Sigmoid colon (tissue), 7 donors: ENCODE measurements around the gene OR4K15. TPM values are rescaled to one million over a fixed set of nuclear protein-coding genes. Genes with fewer than 3 reads are reported as not detected.

Experiments
- DNase-seq: peaks from one replicate; pipeline ENCODE4 v3.0.0-alpha.2; 2019
- H3K27ac ChIP-seq, 4 donors: fragments of 200-600 bp; sonication (generic); one replicate each; pipeline ENCODE4 v1.5.1; 2016 to 2019; ENCODE audit warnings: mild to moderate bottlenecking in 1 of 4
- H3K27me3 ChIP-seq, 3 donors: fragments of 200-600 bp; sonication (generic); one replicate each; pipeline ENCODE4 v1.5.1; 2019; ENCODE audit warnings: mild to moderate bottlenecking in 1 of 3
- H3K36me3 ChIP-seq, 4 donors: fragments of 200-600 bp; sonication (generic); one replicate each; pipeline ENCODE4 v1.5.1; 2016 to 2019
- H3K4me1 ChIP-seq, 4 donors: fragments of 200-600 bp; sonication (generic); one replicate each; pipeline ENCODE4 v1.5.1; 2017 to 2019
- H3K4me3 ChIP-seq, 4 donors: fragments of 200-600 bp; sonication (generic); one replicate each; pipeline ENCODE4 v1.5.1; 2017 to 2019; ENCODE audit warnings: mild to moderate bottlenecking in 2 of 4, moderate library complexity in 1 of 4
- H3K9me3 ChIP-seq, 4 donors: fragments of 200-600 bp in 3 of 4; sonication (generic) in 3 of 4; one replicate each; pipeline versions ENCODE4 v1.5.1 to v1.6.1; 2013 to 2019
- EP300 ChIP-seq, 4 donors: sonication (generic); formaldehyde crosslinking; IDR thresholded peaks; one replicate each; pipeline ENCODE4 v1.6.1; 2017; ENCODE audit warnings: antibody characterized with exemption in 4 of 4
- POLR2A ChIP-seq, 2 donors: fragments of 450-650 bp; IDR thresholded peaks; one replicate each; pipeline ENCODE4 v1.6.1; 2016; ENCODE audit warnings: antibody characterized with exemption in 2 of 2, mild to moderate bottlenecking in 2 of 2, moderate library complexity in 2 of 2
- POLR2AphosphoS5 ChIP-seq, 4 donors: sonication (generic); formaldehyde crosslinking; IDR thresholded peaks; one replicate each; pipeline ENCODE4 v1.6.1; 2017; ENCODE audit warnings: antibody characterized with exemption in 4 of 4
- WGBS, 2 donors: extraction: QIAGEN DNeasy Blood & Tissue Kit; methylation state at CpG; one replicate each; pipeline ENCODE4 v1.1.7; 2013; 5-methylcytosine and 5-hydroxymethylcytosine counted together
- intact Hi-C: fragments of 100-400 bp; cut with DNase I; formaldehyde crosslinking; loops from one replicate; pipeline ENCODE4 v1.15.1; 2023
- polyA plus RNA-seq, 3 donors: library from polyadenylated mRNA; stranded (reverse); fragments of 200-250 nt; gene quantifications; one replicate each; pipeline ENCODE4 v1.2.3, GENCODE V29; 2013
- total RNA-seq, 4 donors: library from RNA; depleted of rRNA; stranded (reverse); fragments of >200 nt; gene quantifications; one replicate each; pipeline ENCODE4 v1.1.0, GENCODE V29; 2016
- TF ChIP-seq, protein P1 (sequence below), 4 experiments: fragments of 450-650 bp in 3 of 4; fragments of 200-600 bp in 1 of 4; IDR thresholded peaks; one replicate each; pipeline ENCODE4 v1.5.1; 2016 to 2019; ENCODE audit warnings: antibody characterized with exemption in 4 of 4, mild to moderate bottlenecking in 3 of 4, moderate library complexity in 2 of 4
- donor health status: healthy with polysubstance abuse.
- donor health status: Bipolar disorder and iron deficiency.
- donor health status: healthy.

The OR4K15 gene, protein sequence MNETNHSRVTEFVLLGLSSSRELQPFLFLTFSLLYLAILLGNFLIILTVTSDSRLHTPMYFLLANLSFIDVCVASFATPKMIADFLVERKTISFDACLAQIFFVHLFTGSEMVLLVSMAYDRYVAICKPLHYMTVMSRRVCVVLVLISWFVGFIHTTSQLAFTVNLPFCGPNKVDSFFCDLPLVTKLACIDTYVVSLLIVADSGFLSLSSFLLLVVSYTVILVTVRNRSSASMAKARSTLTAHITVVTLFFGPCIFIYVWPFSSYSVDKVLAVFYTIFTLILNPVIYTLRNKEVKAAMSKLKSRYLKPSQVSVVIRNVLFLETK
- not detected for total RNA-seq
- polyA plus RNA-seq: not detected

DNA sequence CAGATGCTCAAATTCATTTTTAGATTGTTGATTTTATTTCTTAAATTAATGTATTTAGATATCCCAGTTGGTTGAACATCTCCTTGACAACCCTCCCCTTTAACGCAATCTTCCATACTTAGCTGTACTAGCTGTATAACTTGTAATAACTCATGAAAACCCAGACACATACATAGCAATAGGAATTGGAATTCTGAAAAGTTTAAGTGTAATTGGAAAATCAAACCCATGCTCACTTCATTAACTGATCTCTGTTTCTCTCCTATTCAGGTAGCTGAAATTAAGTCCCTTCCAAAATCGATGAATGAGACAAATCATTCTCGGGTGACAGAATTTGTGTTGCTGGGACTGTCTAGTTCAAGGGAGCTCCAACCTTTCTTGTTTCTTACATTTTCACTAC is at the start of gene OR4K15:
Gene OR4K15 (plus strand): TSS at position 301 of the 400 bp plus-strand sequence. CDS start 0 bp downstream, at position 301.
- TF ChIP-seq, protein P1, sequence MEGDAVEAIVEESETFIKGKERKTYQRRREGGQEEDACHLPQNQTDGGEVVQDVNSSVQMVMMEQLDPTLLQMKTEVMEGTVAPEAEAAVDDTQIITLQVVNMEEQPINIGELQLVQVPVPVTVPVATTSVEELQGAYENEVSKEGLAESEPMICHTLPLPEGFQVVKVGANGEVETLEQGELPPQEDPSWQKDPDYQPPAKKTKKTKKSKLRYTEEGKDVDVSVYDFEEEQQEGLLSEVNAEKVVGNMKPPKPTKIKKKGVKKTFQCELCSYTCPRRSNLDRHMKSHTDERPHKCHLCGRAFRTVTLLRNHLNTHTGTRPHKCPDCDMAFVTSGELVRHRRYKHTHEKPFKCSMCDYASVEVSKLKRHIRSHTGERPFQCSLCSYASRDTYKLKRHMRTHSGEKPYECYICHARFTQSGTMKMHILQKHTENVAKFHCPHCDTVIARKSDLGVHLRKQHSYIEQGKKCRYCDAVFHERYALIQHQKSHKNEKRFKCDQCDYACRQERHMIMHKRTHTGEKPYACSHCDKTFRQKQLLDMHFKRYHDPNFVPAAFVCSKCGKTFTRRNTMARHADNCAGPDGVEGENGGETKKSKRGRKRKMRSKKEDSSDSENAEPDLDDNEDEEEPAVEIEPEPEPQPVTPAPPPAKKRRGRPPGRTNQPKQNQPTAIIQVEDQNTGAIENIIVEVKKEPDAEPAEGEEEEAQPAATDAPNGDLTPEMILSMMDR (IDR thresholded peaks at IDR 0.05): no peak
- no peak for TF ChIP-seq POLR2A (IDR thresholded peaks at IDR 0.05)
- TF ChIP-seq EP300 (IDR thresholded peaks at IDR 0.05): no peak
- TF ChIP-seq POLR2AphosphoS5 (IDR thresholded peaks at IDR 0.05): no peak
- H3K4me1 ChIP-seq: no peaks in the 10 kb centered on the region
- no peaks in the 10 kb centered on the region for H3K9me3 ChIP-seq
- 96 to 98% methylated on average over 3 of the region's 3 CpGs for WGBS, 2 donors
- no peak within 1 kb of the TSS for H3K4me3 ChIP-seq
- no peak for DNase-seq
- intact Hi-C loops: no loop called here
- H3K36me3 ChIP-seq: no peaks in the 10 kb centered on the region
- H3K27ac ChIP-seq: no peak within 1 kb of the TSS
- H3K27me3 ChIP-seq: no peaks in the 10 kb centered on the region

DNA sequence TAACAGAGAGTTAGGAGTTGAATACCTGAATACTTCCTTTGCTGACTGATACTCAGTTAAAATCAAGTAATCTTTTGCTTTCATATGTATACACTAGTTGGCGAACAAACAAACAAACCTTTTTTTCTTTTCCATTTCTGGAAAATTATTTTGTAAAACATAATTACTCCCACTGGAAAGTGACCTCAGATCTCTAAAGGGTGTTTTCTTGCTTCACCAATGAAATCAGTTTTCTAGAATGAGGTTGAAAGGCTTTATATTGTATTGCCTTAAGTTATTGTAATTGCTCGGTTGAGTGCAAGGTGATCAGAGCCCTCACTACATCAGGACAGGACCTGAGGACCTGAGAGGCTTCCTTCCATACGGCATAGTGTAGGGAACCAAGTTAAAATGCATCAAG is 44.8 kb upstream of the OR4K15 start, which contains the start of gene OR4K1:
Gene OR4K1 (plus strand): TSS at position 301 of the 400 bp plus-strand sequence. CDS start 4,750 bp downstream, outside the sequence.
- no peak for DNase-seq
- WGBS, 2 donors: 62 to 65% methylated on average over 3 of the region's 3 CpGs
- Histone ChIP-seq H3K27ac (no peak within 1 kb of the TSS), H3K9me3 (no peaks in the 10 kb centered on the region), H3K4me1 (no peaks in the 10 kb centered on the region), H3K4me3 (no peak within 1 kb of the TSS), H3K36me3 (no peaks in the 10 kb centered on the region), H3K27me3 (no peaks in the 10 kb centered on the region)
- intact Hi-C loops: no loop called here
- TF ChIP-seq POLR2A (IDR thresholded peaks at IDR 0.05): no peak
- TF ChIP-seq, protein P1 (IDR thresholded peaks at IDR 0.05): no peak
- TF ChIP-seq EP300 (IDR thresholded peaks at IDR 0.05): no peak
- no peak for TF ChIP-seq POLR2AphosphoS5 (IDR thresholded peaks at IDR 0.05)

DNA sequence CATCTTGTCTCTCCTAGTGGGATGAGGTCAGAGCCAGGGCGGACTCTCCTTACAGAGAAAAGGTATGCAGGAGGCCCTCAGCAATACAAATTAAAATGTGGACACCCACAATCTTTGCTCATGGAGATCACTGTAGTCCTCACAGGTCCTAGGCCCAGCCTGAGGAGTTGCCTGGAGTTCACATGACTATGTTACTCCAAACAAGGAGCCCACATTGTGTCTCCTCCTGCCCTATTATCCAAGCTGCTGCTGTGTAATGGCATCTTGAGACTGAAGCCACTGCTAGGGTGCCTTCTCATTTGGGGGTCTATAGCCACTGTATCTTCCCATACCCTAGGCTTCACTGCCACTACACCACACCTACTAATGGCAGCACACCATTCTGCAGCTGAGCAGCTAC is 33.7 kb upstream of the OR4K15 start:
- no peaks in the 10 kb centered on the region for H3K36me3 ChIP-seq
- H3K27me3 ChIP-seq: no peaks in the 10 kb centered on the region
- DNase-seq: no peak
- TF ChIP-seq EP300 (IDR thresholded peaks at IDR 0.05) (no peak), POLR2A (IDR thresholded peaks at IDR 0.05) (no peak), POLR2AphosphoS5 (IDR thresholded peaks at IDR 0.05) (no peak)
- TF ChIP-seq, protein P1 (IDR thresholded peaks at IDR 0.05): no peak
- 88 to 89% methylated on average over 1 of the region's 1 CpG for WGBS, 2 donors
- H3K4me3 ChIP-seq: no peak overlapping the region
- peaks cover 0 to 3% (median 0%) of the 10 kb centered on the region in 4 donors for H3K9me3 ChIP-seq
- intact Hi-C loops: no loop called here
- no peaks in the 10 kb centered on the region for H3K4me1 ChIP-seq
- no peak overlapping the region for H3K27ac ChIP-seq

DNA sequence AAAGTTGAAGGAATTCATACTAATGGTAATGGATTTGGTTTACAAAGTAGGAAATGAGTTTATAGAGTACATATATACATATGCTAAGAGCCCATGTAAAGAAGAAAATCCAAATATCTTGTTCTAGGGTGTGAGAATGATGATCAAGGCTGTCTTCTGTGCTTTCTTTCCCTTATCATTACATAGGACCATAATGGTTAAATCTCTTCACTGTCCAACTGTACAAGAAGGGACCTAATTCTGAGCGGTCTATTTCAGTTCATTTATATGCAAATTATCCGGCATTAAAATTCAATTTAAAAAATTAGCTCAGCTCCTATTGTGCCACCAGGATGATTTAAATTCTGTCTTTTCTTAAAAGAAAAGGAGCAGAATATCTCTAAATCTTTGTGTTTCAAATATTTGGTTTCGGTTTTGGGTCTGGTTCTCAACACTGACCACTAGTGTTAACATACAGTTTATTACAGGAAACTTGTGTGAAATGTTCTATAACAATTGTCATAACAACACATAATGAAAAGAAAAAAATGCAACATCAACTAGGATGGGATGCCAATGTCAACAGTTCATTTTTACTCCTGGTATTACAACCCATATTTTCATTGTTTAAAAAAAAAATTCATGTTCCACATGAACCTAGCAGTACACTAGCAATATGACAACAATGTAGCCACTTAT is 27.8 kb upstream of the OR4K15 start:
- intact Hi-C loops: no loop called here
- Histone ChIP-seq H3K4me1 (no peaks in the 10 kb centered on the region), H3K27me3 (no peaks in the 10 kb centered on the region), H3K4me3 (no peak overlapping the region), H3K9me3 (peaks cover 0 to 6% (median 0%) of the 10 kb centered on the region in 4 donors), H3K36me3 (no peaks in the 10 kb centered on the region), H3K27ac (no peak overlapping the region)
- TF ChIP-seq EP300 (IDR thresholded peaks at IDR 0.05) (no peak), POLR2AphosphoS5 (IDR thresholded peaks at IDR 0.05) (no peak), POLR2A (IDR thresholded peaks at IDR 0.05) (no peak)
- TF ChIP-seq, protein P1 (IDR thresholded peaks at IDR 0.05): no peak
- no peak for DNase-seq
- 86 to 89% methylated on average over 3 of the region's 3 CpGs for WGBS, 2 donors
